ENCODE results near the gene RPS28.

- TF ChIP-seq OSR1 (CRISPR knock-in tag; IDR thresholded peaks at IDR 0.05) = no peak
- no peak for TF ChIP-seq CSDC2 (CRISPR knock-in tag; IDR thresholded peaks at IDR 0.05)
- no peak for TF ChIP-seq ZFP3 (CRISPR knock-in tag; IDR thresholded peaks at IDR 0.05)
- TF ChIP-seq, protein P1, sequence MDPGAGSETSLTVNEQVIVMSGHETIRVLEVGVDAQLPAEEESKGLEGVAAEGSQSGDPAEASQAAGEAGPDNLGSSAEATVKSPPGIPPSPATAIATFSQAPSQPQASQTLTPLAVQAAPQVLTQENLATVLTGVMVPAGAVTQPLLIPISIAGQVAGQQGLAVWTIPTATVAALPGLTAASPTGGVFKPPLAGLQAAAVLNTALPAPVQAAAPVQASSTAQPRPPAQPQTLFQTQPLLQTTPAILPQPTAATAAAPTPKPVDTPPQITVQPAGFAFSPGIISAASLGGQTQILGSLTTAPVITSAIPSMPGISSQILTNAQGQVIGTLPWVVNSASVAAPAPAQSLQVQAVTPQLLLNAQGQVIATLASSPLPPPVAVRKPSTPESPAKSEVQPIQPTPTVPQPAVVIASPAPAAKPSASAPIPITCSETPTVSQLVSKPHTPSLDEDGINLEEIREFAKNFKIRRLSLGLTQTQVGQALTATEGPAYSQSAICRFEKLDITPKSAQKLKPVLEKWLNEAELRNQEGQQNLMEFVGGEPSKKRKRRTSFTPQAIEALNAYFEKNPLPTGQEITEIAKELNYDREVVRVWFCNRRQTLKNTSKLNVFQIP (CRISPR knock-in tag; IDR thresholded peaks at IDR 0.05; ENCODE audit: borderline replicate concordance, low read depth) = no peak
- no peak for TF ChIP-seq ZC3H10 (CRISPR knock-in tag; IDR thresholded peaks at IDR 0.05)
- no peak for TF ChIP-seq TCF4 (CRISPR knock-in tag; IDR thresholded peaks at IDR 0.05; ENCODE audit: borderline replicate concordance)
- TF ChIP-seq PATZ1 (CRISPR knock-in tag; IDR thresholded peaks at IDR 0.05; ENCODE audit: borderline replicate concordance) = no peak
- no peak for TF ChIP-seq TOX (CRISPR knock-in tag; IDR thresholded peaks at IDR 0.05; ENCODE audit: borderline replicate concordance)
- TF ChIP-seq GLIS3 (CRISPR knock-in tag; IDR thresholded peaks at IDR 0.05) = no peak
- TF ChIP-seq ARNTL (CRISPR knock-in tag; IDR thresholded peaks at IDR 0.05; ENCODE audit: borderline replicate concordance, low read depth) = no peak
Measured at GRCh38 chr19:8336072-8336569, 14.8 kb downstream of the RPS28 start.
